ENCODE measurements around the gene VPS26C. TPM values are rescaled to one million over a fixed set of nuclear protein-coding genes. Genes with fewer than 3 reads are reported as not detected.

VPS26C gene
- total RNA-seq, 2 experiments from 2014 or later = 96.2 to 98.7 TPM

DNA sequence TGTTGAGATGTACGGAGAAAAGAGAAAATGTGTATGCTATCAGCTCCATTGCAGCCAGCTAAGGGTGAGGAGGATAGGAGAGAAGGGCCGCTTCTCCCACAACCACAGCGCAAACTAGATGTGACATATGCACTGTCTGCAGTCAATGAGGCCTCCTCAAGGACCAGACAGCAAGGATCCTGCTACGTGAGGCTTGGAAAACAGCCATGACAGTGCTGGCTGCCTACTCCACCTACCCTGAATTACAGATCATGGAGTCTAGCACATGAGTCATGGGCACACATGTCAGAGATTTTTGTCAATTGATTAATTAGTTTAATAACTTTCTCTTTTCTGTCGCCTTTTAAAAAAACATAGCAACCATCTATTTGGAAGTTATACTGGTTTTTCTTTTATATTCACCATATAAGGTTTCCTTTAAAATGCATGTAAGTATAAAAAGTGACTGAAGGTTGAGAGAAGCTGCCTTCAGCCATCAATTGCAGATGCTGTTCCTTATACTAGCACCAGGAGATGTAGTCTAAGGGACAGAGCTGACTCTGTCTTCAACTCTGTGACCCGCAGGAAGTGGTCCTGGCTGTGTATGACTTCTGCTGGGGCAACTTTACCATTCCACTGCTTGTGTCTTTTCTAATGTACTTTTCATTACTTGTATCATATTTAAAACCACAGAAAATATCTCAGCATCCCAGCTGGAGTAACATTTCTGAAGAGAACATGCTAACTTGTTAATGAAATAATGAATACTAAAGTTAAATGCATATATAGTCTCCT, 3.1 kb downstream of the VPS26C start:
- Mint-ChIP-seq H3K27me3 (ENCODE audit: low read depth) (no peaks in the 10 kb centered on the region), H3K9me3 (ENCODE audit: insufficient read depth) (no peaks in the 10 kb centered on the region), H3K4me1 (ENCODE audit: low read depth) (peaks cover 60% of the 10 kb centered on the region), H3K27ac (peak overlapping the region; percentile 53), H3K36me3 (ENCODE audit: low read depth) (peaks cover 58% of the 10 kb centered on the region), H3K4me3 (peak overlapping the region; percentile 39)
- CTCF ChIA-PET = interaction anchor here (0.9 to 1.9 kb wide), 6 partner anchors 9 to 287 kb away, joined by 3 to 5 read pairs (median 4); no protein-coding TSS in a partner anchor
- POLR2A ChIA-PET = interaction anchor here (0.9 to 1.5 kb wide), 5 partner anchors 19 to 107 kb away, joined by 3 read pairs; partner anchors contain the start of gene DYRK1A
- DNase-seq (peak; percentile 34), ATAC-seq (no peak)

DNA sequence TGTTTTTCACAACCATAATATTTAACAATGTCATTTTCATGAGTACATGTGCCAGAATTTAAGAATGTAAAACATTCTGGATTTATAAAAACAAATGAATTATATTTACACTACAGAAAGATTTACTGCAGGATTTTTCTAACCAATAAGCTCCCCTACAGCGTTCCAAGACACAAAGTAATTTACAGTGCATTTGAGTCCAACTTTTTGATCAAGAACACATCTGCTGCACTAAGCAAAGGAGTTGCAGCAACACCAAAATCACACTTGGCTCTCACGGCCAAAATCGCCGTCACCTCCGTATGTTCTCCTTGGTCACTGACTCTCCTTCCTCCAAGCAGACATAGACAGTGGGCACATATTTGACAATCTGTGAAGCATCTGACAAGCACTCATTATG, 7.7 kb downstream of the VPS26C start:
- POLR2A ChIA-PET = interaction anchor here (2.8 to 5.4 kb wide), 4 partner anchors 8 to 111 kb away, joined by 22 to 55 read pairs (median 28); partner anchors contain the start of genes DYRK1A and VPS26C

GRCh38 chr21:37257967-37258877, 8.9 kb downstream of the VPS26C start:
- CTCF ChIA-PET = interaction anchor here (0.8 to 6.2 kb wide), 10 partner anchors 8 to 159 kb away, joined by 3 to 36 read pairs (median 4); partner anchors contain the start of gene VPS26C
- H3K36me3 Mint-ChIP-seq (ENCODE audit: low read depth) = peaks cover 57% of the 10 kb centered on the region
- H3K27me3 Mint-ChIP-seq (ENCODE audit: low read depth) = no peaks in the 10 kb centered on the region
- ATAC-seq = peak; percentile 86
- POLR2A ChIA-PET = interaction anchor here (0.6 to 5.4 kb wide), 15 partner anchors 9 to 305 kb away, joined by 3 to 55 read pairs (median 5); partner anchors contain the start of genes DYRK1A and VPS26C
- peak overlapping the region; percentile 83 for H3K4me3 Mint-ChIP-seq
- no peaks in the 10 kb centered on the region for H3K9me3 Mint-ChIP-seq (ENCODE audit: insufficient read depth)
- peaks cover 68% of the 10 kb centered on the region for H3K4me1 Mint-ChIP-seq (ENCODE audit: low read depth)
- peak overlapping the region; percentile 93 for H3K27ac Mint-ChIP-seq
- peak; percentile 94 for DNase-seq

More for the DNA sequence above, 7.7 kb downstream of the VPS26C start:
- CTCF ChIA-PET = interaction anchor here (0.8 to 6.2 kb wide), 3 partner anchors 15 to 67 kb away, joined by 3 to 36 read pairs (median 3); no protein-coding TSS in a partner anchor
- ATAC-seq = no peak
- Mint-ChIP-seq H3K4me3 (peak overlapping the region; percentile 23), H3K36me3 (ENCODE audit: low read depth) (peaks cover 63% of the 10 kb centered on the region), H3K9me3 (ENCODE audit: insufficient read depth) (no peaks in the 10 kb centered on the region), H3K4me1 (ENCODE audit: low read depth) (peaks cover 73% of the 10 kb centered on the region), H3K27me3 (ENCODE audit: low read depth) (no peaks in the 10 kb centered on the region), H3K27ac (peak overlapping the region; percentile 23)
- no peak for DNase-seq

DNA sequence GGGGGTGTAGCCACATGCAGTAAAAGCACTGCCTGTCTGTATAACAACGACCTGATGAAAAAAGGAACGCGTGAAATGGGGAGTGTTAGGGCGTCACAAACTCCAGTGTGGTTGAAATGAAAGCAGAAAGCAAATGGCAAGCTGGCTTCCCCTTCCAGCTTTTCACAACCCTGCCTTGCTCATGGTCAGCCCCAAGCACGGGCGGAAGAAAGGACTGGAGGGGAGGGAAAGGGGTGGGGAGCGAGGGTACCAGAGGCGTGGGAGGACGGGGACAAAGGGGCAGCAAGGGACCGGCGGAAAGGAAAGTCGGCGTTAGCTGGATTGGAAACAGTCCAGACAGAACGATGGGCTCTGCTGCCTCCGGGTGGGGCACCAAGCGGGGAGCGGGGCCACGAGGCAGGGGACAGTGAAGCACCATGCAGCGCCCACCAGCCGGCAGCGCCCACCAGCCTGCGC, 9.6 kb downstream of the VPS26C start:
- Mint-ChIP-seq H3K36me3 (ENCODE audit: low read depth) (peaks cover 57% of the 10 kb centered on the region), H3K27ac (peak overlapping the region; percentile 93), H3K9me3 (ENCODE audit: insufficient read depth) (no peaks in the 10 kb centered on the region), H3K4me1 (ENCODE audit: low read depth) (peaks cover 70% of the 10 kb centered on the region), H3K27me3 (ENCODE audit: low read depth) (no peaks in the 10 kb centered on the region), H3K4me3 (peak overlapping the region; percentile 83)
- CTCF ChIA-PET = interaction anchor here (0.6 to 6.2 kb wide), 10 partner anchors 9 to 1097 kb away, joined by 3 to 36 read pairs (median 4); no protein-coding TSS in a partner anchor
- ATAC-seq (peak; percentile 65), DNase-seq (peak; percentile 66)
- POLR2A ChIA-PET = interaction anchor here (0.6 to 5.4 kb wide), 14 partner anchors 9 to 306 kb away, joined by 3 to 55 read pairs (median 6); partner anchors contain the start of genes DYRK1A and VPS26C

DNA sequence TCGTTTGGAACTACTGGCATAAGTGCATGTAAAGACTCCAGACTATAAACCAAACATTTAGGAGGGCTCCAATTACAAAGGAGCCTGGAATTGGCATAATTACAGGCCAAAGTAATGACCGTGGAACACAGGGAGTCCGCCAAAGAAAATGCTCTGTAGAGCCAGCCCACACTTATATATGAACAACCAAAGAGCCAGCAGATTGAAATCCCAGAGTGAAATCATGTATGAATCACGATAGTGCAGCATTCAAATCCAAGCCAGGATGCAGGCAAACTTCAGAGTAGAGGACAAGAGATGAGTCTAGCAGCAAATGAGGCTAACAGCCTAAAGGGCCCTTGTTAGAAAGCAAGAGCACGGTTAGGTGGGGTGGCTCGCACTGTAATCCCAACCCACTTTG, 13.1 kb downstream of the VPS26C start:
- CTCF ChIA-PET = interaction anchor here (1.1 to 6.2 kb wide), 2 partner anchors 9 to 87 kb away, joined by 3 to 36 read pairs; no protein-coding TSS in a partner anchor
- peak overlapping the region; percentile 61 for H3K27ac Mint-ChIP-seq
- H3K4me1 Mint-ChIP-seq (ENCODE audit: low read depth) = peaks cover 66% of the 10 kb centered on the region
- POLR2A ChIA-PET = interaction anchor here (1.2 kb wide), 1 partner anchor 9 kb away, joined by 7 read pairs; no protein-coding TSS in a partner anchor
- no peak overlapping the region for H3K4me3 Mint-ChIP-seq
- ATAC-seq (no peak), DNase-seq (no peak)
- no peaks in the 10 kb centered on the region for H3K27me3 Mint-ChIP-seq (ENCODE audit: low read depth)
- H3K9me3 Mint-ChIP-seq (ENCODE audit: insufficient read depth) = no peaks in the 10 kb centered on the region
- H3K36me3 Mint-ChIP-seq (ENCODE audit: low read depth) = peaks cover 45% of the 10 kb centered on the region

DNA sequence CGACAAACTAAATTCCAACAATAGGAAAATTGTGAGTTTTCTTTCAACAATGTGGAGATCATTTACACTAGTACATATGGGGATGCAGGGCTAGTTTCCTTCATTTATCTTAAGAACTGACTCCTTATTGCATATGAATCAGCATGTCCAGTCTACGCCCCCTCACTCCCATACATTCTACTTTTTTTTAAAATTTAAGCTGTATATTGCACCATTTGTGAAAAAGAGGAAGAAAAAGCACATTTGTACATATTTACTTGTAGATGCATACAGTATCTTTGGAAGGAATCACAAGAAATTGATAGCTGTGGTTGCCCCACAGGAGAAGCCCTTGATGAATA, 15.9 kb downstream of the VPS26C start:
- ChIA-PET POLR2A (no interaction called here), CTCF (interaction anchor here (0.6 to 0.7 kb wide), 2 partner anchors 26 to 137 kb away, joined by 3 read pairs; no protein-coding TSS in a partner anchor)
- no peak overlapping the region for H3K27ac Mint-ChIP-seq
- peaks cover 42% of the 10 kb centered on the region for H3K36me3 Mint-ChIP-seq (ENCODE audit: low read depth)
- ATAC-seq = no peak
- no peak for DNase-seq
- no peak overlapping the region for H3K4me3 Mint-ChIP-seq
- no peaks in the 10 kb centered on the region for H3K9me3 Mint-ChIP-seq (ENCODE audit: insufficient read depth)
- no peaks in the 10 kb centered on the region for H3K27me3 Mint-ChIP-seq (ENCODE audit: low read depth)
- peaks cover 66% of the 10 kb centered on the region for H3K4me1 Mint-ChIP-seq (ENCODE audit: low read depth)

DNA sequence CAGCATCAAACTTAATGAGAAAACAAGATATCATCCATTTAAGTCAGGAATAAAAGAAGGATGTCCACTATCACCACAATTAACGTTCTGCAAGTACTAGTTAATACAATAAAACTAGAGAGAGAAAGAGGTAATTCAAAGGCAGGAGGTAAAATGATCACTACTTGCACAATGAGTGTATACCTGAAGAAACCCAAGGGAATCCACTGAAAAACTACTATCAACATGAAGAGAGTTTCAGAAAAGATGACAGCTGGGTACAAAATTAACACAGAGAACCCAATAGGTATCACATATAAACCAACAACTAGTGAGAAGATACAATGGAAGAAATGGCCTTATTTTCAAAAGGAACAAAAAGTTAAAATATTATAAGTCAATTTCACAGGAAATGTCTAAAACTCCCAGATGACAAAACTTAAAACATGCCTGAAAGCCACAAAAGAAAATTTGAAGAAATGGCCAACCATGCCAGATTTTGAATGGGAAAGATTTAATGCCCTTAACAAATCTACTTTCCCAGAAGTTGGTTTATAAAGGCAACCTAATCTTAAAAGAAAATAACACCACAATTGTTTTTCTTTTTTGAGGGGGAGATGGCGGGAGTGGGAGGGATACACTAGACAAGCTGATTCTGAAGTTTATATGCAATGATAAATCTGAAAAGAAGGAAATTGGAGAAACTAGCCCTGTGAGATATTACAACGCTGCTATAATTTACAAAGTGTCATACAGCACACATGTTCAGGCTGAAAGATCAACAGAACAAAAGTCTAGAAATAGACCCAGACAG, 17.8 kb downstream of the VPS26C start:
- ChIA-PET POLR2A (no interaction called here), CTCF (no interaction called here)
- H3K36me3 Mint-ChIP-seq (ENCODE audit: low read depth) = peaks cover 54% of the 10 kb centered on the region

DNA sequence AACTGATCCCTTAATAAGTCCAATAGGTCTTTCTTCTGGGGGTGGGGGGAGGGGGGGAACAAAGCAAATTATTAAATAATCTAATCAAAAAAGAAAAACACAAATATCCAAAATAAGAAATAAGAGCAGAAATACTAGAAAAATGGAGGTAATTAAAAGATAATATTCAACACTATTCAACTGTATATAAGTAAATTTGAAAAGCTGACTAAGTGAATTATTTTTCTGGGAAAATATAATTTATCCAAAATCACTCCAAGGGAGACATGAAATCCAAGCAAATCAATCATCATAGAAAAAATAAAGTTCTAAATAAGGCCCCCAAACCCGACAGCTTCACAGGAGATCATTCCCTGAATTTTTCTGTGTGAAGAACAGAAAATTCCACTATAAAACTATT, 18.8 kb downstream of the VPS26C start:
- CTCF ChIA-PET = no interaction called here
- no peak overlapping the region for H3K27ac Mint-ChIP-seq
- peaks cover 59% of the 10 kb centered on the region for H3K36me3 Mint-ChIP-seq (ENCODE audit: low read depth)
- no peaks in the 10 kb centered on the region for H3K27me3 Mint-ChIP-seq (ENCODE audit: low read depth)
- no peak for ATAC-seq
- H3K4me3 Mint-ChIP-seq = no peak overlapping the region
- POLR2A ChIA-PET = no interaction called here
- peaks cover 76% of the 10 kb centered on the region for H3K4me1 Mint-ChIP-seq (ENCODE audit: low read depth)
- no peak for DNase-seq
- peaks cover 5% of the 10 kb centered on the region for H3K9me3 Mint-ChIP-seq (ENCODE audit: insufficient read depth)

More for the DNA sequence above, 17.8 kb downstream of the VPS26C start:
- Mint-ChIP-seq H3K27ac (no peak overlapping the region), H3K4me3 (no peak overlapping the region), H3K4me1 (ENCODE audit: low read depth) (peaks cover 72% of the 10 kb centered on the region), H3K9me3 (ENCODE audit: insufficient read depth) (peaks cover 5% of the 10 kb centered on the region), H3K27me3 (ENCODE audit: low read depth) (no peaks in the 10 kb centered on the region)
- ATAC-seq = no peak
- no peak for DNase-seq

DNA sequence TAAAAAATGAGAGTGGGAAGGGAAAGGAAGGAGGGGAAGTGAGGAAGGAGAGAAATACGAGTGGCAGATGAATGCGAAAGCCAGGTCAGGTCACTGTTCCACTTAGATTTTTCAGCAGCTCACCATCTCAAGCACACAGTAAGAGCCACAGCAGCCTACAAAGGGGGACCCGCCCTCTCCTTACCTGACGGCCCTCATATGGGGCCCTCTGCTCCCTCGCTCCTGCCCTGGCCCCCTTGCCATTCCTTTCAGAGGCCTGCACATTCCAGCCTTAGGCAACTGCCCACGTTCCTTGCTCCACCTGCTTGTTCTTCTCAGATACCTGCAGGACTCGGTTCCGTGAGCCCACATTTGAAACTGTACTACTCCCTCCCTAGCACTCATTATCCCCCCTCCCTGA, 22.0 kb downstream of the VPS26C start:
- ChIA-PET POLR2A (interaction anchor here (1.2 to 3.9 kb wide), 5 partner anchors 9 to 22 kb away, joined by 3 to 28 read pairs (median 13); partner anchors contain the start of gene VPS26C), CTCF (interaction anchor here (0.6 to 5.6 kb wide), 7 partner anchors 11 to 78 kb away, joined by 3 to 36 read pairs (median 4); partner anchors contain the start of gene VPS26C)
- peak; percentile 62 for ATAC-seq
- peaks cover 5% of the 10 kb centered on the region for H3K9me3 Mint-ChIP-seq (ENCODE audit: insufficient read depth)
- no peak for DNase-seq
- peak overlapping the region; percentile 94 for H3K27ac Mint-ChIP-seq
- peaks cover 86% of the 10 kb centered on the region for H3K4me1 Mint-ChIP-seq (ENCODE audit: low read depth)
- H3K36me3 Mint-ChIP-seq (ENCODE audit: low read depth) = peaks cover 69% of the 10 kb centered on the region
- H3K4me3 Mint-ChIP-seq = peak overlapping the region; percentile 78
- H3K27me3 Mint-ChIP-seq (ENCODE audit: low read depth) = no peaks in the 10 kb centered on the region

DNA sequence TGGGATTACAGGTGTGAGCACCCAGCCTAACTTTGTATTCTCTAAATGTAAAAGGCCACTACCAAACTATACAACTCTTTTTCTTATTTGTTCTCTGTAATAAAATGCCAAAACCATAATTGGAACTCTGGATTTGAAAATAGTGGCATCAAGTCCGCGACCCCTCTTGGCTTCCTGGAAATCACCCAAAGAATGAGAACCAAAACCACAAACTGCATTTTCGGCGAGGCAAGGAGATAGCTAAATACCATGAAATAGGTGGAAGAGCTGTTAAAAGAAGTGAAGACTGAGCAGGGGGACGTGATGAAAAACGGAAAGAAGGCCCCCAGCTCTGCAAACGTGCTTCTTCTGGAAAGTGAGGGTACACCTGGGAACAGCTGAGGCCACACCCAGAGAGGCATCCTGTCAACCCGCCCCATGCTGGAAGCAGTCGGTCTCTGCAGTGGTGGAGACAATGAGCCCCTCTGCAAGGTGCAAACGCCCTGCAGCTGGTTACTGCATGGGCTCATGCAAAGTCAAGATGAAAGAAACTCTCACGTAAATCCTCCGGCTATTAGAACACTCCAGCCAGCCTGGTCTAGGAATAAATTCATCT, 22.5 kb downstream of the VPS26C start:
- ATAC-seq (peak; percentile 89), DNase-seq (peak; percentile 71)
- H3K36me3 Mint-ChIP-seq (ENCODE audit: low read depth) = peaks cover 72% of the 10 kb centered on the region
- peaks cover 88% of the 10 kb centered on the region for H3K4me1 Mint-ChIP-seq (ENCODE audit: low read depth)
- peak overlapping the region; percentile 94 for H3K27ac Mint-ChIP-seq
- no peaks in the 10 kb centered on the region for H3K27me3 Mint-ChIP-seq (ENCODE audit: low read depth)
- ChIA-PET CTCF (interaction anchor here (0.6 to 5.6 kb wide), 8 partner anchors 10 to 125 kb away, joined by 3 to 36 read pairs (median 4); partner anchors contain the start of gene VPS26C), POLR2A (interaction anchor here (1.2 to 3.9 kb wide), 6 partner anchors 10 to 23 kb away, joined by 3 to 28 read pairs (median 10); partner anchors contain the start of gene VPS26C)
- H3K9me3 Mint-ChIP-seq (ENCODE audit: insufficient read depth) = peaks cover 5% of the 10 kb centered on the region
- peak overlapping the region; percentile 78 for H3K4me3 Mint-ChIP-seq

All from activated CD8-positive, alpha-beta T cell treated with anti-CD3 and anti-CD28 coated beads, Interleukin-2, amount 10 ng/mL, durations not matched to agents 7 days and 5 days (primary cell).